SIG-M5 (cell line): Measurements from ENCODE around the gene MIS18A.

Source experiments
- DNase-seq: peaks from one replicate; lab custom pipeline; 2025; lab: John Stamatoyannopoulos, UW

The MIS18A gene

GRCh38 chr21:32252136-32252535 is 26.7 kb downstream of the MIS18A start:
- DNase-seq, result no peak

GRCh38 chr21:32249511-32250280 is 29.2 kb downstream of the MIS18A start:
- no peak for DNase-seq

- DNase-seq, result no peak
Measured at GRCh38 chr21:32248571-32249461, 30.0 kb downstream of the MIS18A start.

- DNase-seq, result no peak
Measured at GRCh38 chr21:32246571-32247140, 32.2 kb downstream of the MIS18A start.

- DNase-seq, result no peak
Measured at GRCh38 chr21:32245971-32246370, 32.9 kb downstream of the MIS18A start.

- no peak for DNase-seq
Measured at GRCh38 chr21:32240851-32241687, 37.8 kb downstream of the MIS18A start.

- no peak for DNase-seq
Measured at GRCh38 chr21:32239551-32239950, 39.3 kb downstream of the MIS18A start.

GRCh38 chr21:32238063-32238462 is 40.8 kb downstream of the MIS18A start:
- DNase-seq, result no peak

GRCh38 chr21:32237021-32237420 is 41.8 kb downstream of the MIS18A start:
- DNase-seq, result no peak

- DNase-seq, result no peak
Measured at GRCh38 chr21:32233722-32234301, 45.0 kb downstream of the MIS18A start.

GRCh38 chr21:32233055-32233546 is 45.7 kb downstream of the MIS18A start:
- no peak for DNase-seq

GRCh38 chr21:32226444-32226843 is 52.4 kb downstream of the MIS18A start:
- DNase-seq, result no peak
